Kidney epithelial cell (primary cell): ENCODE data around the gene SHISA7. TPM values are rescaled to one million over a fixed set of nuclear protein-coding genes. Genes with fewer than 3 reads are reported as not detected.
"Not testable (repeated sequence)": the region's sequence is repeated elsewhere in the genome, so short reads cannot be mapped to it uniquely, and the experiment has no call there.

Source experiments
- DNase-seq: peaks from one replicate; pipeline ENCODE4 v3.0.0-alpha.2; 2010; ENCODE audit warnings: low read depth
- H3K27me3 ChIP-seq: 2 replicates; pipeline ENCODE4 v1.6.0; 2011; ENCODE audit warnings: low read length; ENCODE audit not compliant: control insufficient read depth, insufficient read depth
- H3K36me3 ChIP-seq: 2 replicates; pipeline ENCODE4 v1.5.1; 2011; ENCODE audit warnings: low read length; ENCODE audit not compliant: control insufficient read depth, insufficient read depth
- H3K4me3 ChIP-seq: 2 replicates; pipeline ENCODE4 v1.5.1; 2011; ENCODE audit warnings: low read depth, mild to moderate bottlenecking, control low read depth, low read length
- total RNA-seq: library from RNA; depleted of rRNA; stranded (reverse); fragments of >200 nt; gene quantifications from 2 replicates; pipeline ENCODE4 v1.2.3, GENCODE V29; 2015
- TF ChIP-seq, protein P1 (sequence below): IDR thresholded peaks from 2 replicates; pipeline ENCODE4 v1.5.1; 2011; ENCODE audit warnings: mild to moderate bottlenecking, moderate library complexity, low read length, control low read depth, inconsistent platforms; ENCODE audit not compliant: insufficient read depth, poor library complexity, severe bottlenecking

SHISA7 gene
- total RNA-seq, 1 donor from 2014 or later = not detected

DNA sequence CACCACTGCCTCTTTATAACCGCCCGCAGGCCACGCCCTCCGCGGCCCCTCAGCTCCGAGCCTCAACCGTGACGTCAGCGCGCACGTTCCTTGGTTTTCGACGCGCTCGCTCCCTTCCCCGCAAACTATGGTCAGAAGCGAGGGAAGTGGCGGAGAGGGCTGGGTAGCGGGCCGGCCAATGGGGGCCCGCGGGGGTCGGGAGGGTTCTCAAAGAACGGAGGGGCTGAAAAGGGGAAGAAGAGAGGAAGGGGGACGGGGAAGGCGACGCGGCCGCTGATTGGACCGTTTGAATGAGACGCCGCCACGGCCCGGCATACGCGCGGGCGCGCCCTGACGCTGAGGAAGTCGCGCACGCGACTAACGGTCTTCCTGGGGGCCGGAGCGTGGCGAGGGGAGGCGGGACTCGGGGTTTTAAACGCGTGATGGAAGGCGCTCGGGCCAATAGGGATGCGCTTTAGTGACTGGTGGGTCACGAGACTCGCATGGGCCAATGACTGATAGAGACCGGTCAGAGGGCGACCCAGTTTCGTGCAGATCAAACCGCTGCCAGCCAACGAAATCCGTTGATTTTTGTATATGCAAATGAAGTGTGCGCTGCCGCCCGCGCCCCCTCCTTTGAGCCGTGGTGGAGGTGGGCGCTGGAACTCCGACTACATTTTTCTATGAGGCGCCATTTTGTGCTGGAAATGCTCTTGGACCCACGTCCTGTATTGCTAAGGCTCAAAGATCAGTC, 35.1 kb downstream of the SHISA7 start:
- peaks cover 1% of the 10 kb centered on the region for H3K36me3 ChIP-seq
- peak overlapping the region; percentile 92 for H3K4me3 ChIP-seq
- H3K27me3 ChIP-seq = no peaks in the 10 kb centered on the region
- peak; percentile 95 for DNase-seq
- TF ChIP-seq, protein P1, sequence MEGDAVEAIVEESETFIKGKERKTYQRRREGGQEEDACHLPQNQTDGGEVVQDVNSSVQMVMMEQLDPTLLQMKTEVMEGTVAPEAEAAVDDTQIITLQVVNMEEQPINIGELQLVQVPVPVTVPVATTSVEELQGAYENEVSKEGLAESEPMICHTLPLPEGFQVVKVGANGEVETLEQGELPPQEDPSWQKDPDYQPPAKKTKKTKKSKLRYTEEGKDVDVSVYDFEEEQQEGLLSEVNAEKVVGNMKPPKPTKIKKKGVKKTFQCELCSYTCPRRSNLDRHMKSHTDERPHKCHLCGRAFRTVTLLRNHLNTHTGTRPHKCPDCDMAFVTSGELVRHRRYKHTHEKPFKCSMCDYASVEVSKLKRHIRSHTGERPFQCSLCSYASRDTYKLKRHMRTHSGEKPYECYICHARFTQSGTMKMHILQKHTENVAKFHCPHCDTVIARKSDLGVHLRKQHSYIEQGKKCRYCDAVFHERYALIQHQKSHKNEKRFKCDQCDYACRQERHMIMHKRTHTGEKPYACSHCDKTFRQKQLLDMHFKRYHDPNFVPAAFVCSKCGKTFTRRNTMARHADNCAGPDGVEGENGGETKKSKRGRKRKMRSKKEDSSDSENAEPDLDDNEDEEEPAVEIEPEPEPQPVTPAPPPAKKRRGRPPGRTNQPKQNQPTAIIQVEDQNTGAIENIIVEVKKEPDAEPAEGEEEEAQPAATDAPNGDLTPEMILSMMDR = no peak

DNA sequence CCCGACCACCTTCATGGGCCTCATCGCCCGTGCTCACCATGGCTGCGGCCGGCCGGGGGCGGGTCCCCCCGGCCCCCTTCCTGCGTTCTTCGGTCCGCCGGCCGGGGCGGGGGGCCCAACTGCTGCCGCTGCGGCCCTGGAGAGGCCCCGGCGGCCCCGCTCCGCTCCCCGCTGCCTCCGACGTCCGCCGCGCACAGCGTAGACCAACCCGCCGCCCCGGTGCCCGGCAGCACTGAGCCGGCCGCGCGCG, 35.6 kb downstream of the SHISA7 start, which contains the start of gene UBE2S:
Gene UBE2S (minus strand): TSS at position 239 of the 250 bp plus-strand sequence. CDS start 199 bp downstream, at position 40.
- not testable (repeated sequence) for H3K27me3 ChIP-seq, DNase-seq, H3K36me3 ChIP-seq
- H3K4me3 ChIP-seq = peak within 1 kb of the TSS; percentile 92

DNA sequence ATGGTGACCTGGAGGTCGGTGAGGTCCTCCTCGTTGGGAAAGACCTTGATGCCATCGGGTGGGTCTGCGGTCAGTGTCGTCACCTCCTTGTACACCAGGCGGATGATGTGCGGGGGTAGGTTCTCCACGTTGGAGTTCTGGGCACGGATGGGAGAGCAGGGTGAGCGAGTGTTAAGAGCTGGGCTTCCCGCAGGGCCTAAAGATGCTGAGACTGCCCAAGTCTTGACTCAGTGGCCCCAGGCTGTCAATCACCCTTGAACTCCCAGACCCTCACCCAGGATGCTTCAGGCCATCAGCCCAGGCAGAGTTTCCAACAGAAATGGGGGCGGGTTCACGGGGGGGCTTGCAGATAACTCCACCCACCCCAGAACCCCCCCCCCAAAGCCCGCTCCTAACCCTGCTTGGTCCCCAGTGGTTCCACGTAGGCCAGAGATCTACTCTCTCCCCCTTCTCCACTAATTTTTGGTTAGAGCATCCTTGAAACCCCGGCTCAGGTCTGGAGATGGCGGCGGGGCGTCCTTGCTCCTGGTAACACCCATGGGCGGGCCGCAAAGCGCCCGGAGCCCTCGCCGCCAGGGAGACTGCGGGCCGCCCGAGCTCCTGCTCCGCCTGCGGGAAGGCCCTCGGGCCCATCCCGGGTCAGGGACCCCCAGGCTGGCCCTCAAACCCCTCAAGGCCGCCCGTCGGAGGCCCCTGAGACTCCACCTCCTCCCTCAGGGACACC, 36.1 kb downstream of the SHISA7 start:
- H3K4me3 ChIP-seq = peak overlapping the region; percentile 92
- TF ChIP-seq, protein P1 = no peak
- no peak for DNase-seq
- H3K27me3 ChIP-seq = no peaks in the 10 kb centered on the region
- peaks cover 1% of the 10 kb centered on the region for H3K36me3 ChIP-seq

DNA sequence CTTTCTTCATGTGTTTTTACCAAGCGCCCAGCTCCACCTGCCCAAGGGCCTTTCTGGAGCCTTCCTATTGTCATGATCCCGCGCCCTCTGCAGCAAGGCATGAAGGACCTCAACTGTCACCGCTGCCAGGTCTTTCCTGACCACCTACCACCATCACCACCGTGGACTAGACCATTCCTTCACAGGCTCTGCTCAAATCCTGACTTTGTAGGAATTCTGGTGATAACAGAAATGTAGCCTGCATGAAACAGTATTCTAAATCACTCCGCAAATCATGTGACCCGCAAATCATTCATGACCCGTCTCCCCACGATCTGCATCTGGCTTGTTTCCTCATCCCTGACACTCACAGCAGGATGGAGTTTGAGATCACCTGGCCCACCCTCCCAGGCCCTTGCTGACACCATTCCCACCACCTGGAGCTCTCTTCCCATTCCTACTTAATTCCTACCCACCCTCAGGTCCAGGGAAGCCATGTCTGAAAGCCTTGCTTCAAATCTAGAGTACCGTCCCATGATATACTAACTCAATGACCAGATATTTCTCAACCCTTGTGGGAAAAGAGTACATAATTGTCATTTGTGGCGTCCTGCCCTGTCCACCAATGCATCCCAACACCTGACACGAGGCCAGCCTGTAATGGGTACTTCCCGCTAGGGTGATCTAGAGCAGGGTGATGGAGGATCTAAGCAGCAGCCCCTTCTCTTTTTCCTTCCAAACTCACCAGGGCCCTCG, 36.8 kb downstream of the SHISA7 start:
- Histone ChIP-seq H3K36me3 (peaks cover 3% of the 10 kb centered on the region), H3K27me3 (no peaks in the 10 kb centered on the region), H3K4me3 (peak overlapping the region; percentile 92)
- TF ChIP-seq, protein P1 = no peak
- DNase-seq = no peak

DNA sequence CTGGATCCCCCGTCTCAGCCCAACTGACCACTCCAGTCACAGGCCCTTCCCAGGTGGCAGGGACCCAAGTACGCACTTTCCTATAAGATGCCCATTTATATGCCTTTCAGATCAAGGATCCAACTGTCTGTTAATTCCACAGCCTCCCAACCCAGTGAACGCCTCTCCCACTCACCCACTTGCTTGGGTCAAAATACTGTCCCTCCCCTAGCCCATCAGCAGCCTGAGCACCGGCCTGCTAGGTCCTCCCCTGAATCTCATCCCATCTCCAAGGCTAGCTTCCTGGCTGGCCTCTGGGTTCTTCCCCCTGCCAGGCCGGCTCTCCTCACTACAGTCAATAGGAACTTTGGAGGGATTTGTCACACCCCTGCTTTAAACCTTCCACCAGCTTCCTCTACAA, 37.5 kb downstream of the SHISA7 start:
- peak overlapping the region; percentile 92 for H3K4me3 ChIP-seq

More for the DNA sequence above, 37.5 kb downstream of the SHISA7 start:
- TF ChIP-seq, protein P1 = no peak
- DNase-seq = no peak
- no peaks in the 10 kb centered on the region for H3K27me3 ChIP-seq
- peaks cover 3% of the 10 kb centered on the region for H3K36me3 ChIP-seq
